ENCODE results near the gene ATP9B. TPM values are rescaled to one million over a fixed set of nuclear protein-coding genes. Genes with fewer than 3 reads are reported as not detected.
A peak's percentile ranks its signal among the peaks of the same experiment; 100 is the strongest.

Gene ATP9B
- total RNA-seq, 1 experiment from 2014 or later: 17.9 TPM

- Histone ChIP-seq H3K4me1 (ENCODE audit: insufficient read depth, low read length, poor library complexity, severe bottlenecking) (peaks cover 31% of the 10 kb centered on the region), H3K9me3 (ENCODE audit: low read depth, low read length, poor library complexity, severe bottlenecking) (no peaks in the 10 kb centered on the region), H3K36me3 (ENCODE audit: insufficient read depth, low read length, poor library complexity, severe bottlenecking) (no peaks in the 10 kb centered on the region), H3K27ac (ENCODE audit: low read depth, low read length, poor library complexity, severe bottlenecking) (peak overlapping the region; percentile 49), H3K4me3 (ENCODE audit: low read depth, low read length, poor library complexity, severe bottlenecking) (peak overlapping the region; percentile 78), H3K27me3 (replicated peaks; ENCODE audit: insufficient read depth, low read depth, low read length, poor library complexity) (no peaks in the 10 kb centered on the region)
- POLR2A ChIA-PET (ENCODE audit: low non-redundant PET): no interaction called here
- intact Hi-C loops (cut with micrococcal nuclease; ENCODE audit: unreplicated experiment): loop anchor here (10.0 kb wide), 1 partner anchor 635 kb away; the partner anchor contains the start of gene RBFA
- TF ChIP-seq CTCF (conservative IDR thresholded peaks at IDR 0.05; ENCODE audit: low read depth, low read length) (no peak), EZH2 (IDR thresholded peaks at IDR 0.05; ENCODE audit: borderline replicate concordance, low read depth, low read length, poor library complexity, severe bottlenecking) (no peak)
- BruUV-seq (replicated peaks): no TSS peak
- CTCF ChIA-PET: no interaction called here
- DNase-seq (ENCODE audit: low spot score): no peak
Observed at GRCh38 chr18:79399275-79400081, 330.3 kb downstream of the ATP9B start.

- H3K4me1 ChIP-seq (ENCODE audit: insufficient read depth, low read length, poor library complexity, severe bottlenecking): peaks cover 27% of the 10 kb centered on the region
- POLR2A ChIA-PET (ENCODE audit: low non-redundant PET): no interaction called here
- H3K27me3 ChIP-seq (replicated peaks; ENCODE audit: insufficient read depth, low read depth, low read length, poor library complexity): no peaks in the 10 kb centered on the region
- H3K36me3 ChIP-seq (ENCODE audit: insufficient read depth, low read length, poor library complexity, severe bottlenecking): no peaks in the 10 kb centered on the region
- CTCF ChIA-PET: no interaction called here
- no peak for TF ChIP-seq EZH2 (IDR thresholded peaks at IDR 0.05; ENCODE audit: borderline replicate concordance, low read depth, low read length, poor library complexity, severe bottlenecking)
- no peak for TF ChIP-seq CTCF (conservative IDR thresholded peaks at IDR 0.05; ENCODE audit: low read depth, low read length)
- peak overlapping the region; percentile 78 for H3K27ac ChIP-seq (ENCODE audit: low read depth, low read length, poor library complexity, severe bottlenecking)
- intact Hi-C loops (cut with micrococcal nuclease; ENCODE audit: unreplicated experiment): no loop called here
- DNase-seq (ENCODE audit: low spot score): peak; percentile 48
- H3K4me3 ChIP-seq (ENCODE audit: low read depth, low read length, poor library complexity, severe bottlenecking): peak overlapping the region; percentile 78
- H3K9me3 ChIP-seq (ENCODE audit: low read depth, low read length, poor library complexity, severe bottlenecking): no peaks in the 10 kb centered on the region
- no TSS peak for BruUV-seq (replicated peaks)
Observed at GRCh38 chr18:79400091-79400590, 330.9 kb downstream of the ATP9B start.

GRCh38 chr18:79400591-79401381 is 331.6 kb downstream of the ATP9B start:
- DNase-seq (ENCODE audit: low spot score): no peak
- Histone ChIP-seq H3K27ac (ENCODE audit: low read depth, low read length, poor library complexity, severe bottlenecking) (peak overlapping the region; percentile 78), H3K4me1 (ENCODE audit: insufficient read depth, low read length, poor library complexity, severe bottlenecking) (peaks cover 33% of the 10 kb centered on the region), H3K27me3 (replicated peaks; ENCODE audit: insufficient read depth, low read depth, low read length, poor library complexity) (no peaks in the 10 kb centered on the region), H3K36me3 (ENCODE audit: insufficient read depth, low read length, poor library complexity, severe bottlenecking) (no peaks in the 10 kb centered on the region), H3K4me3 (ENCODE audit: low read depth, low read length, poor library complexity, severe bottlenecking) (peak overlapping the region; percentile 78), H3K9me3 (ENCODE audit: low read depth, low read length, poor library complexity, severe bottlenecking) (no peaks in the 10 kb centered on the region)
- intact Hi-C loops (cut with micrococcal nuclease; ENCODE audit: unreplicated experiment): no loop called here
- ChIA-PET CTCF (no interaction called here), POLR2A (ENCODE audit: low non-redundant PET) (no interaction called here)
- BruUV-seq (replicated peaks): no TSS peak
- TF ChIP-seq CTCF (conservative IDR thresholded peaks at IDR 0.05; ENCODE audit: low read depth, low read length) (no peak), EZH2 (IDR thresholded peaks at IDR 0.05; ENCODE audit: borderline replicate concordance, low read depth, low read length, poor library complexity, severe bottlenecking) (no peak)

Data from A673 (cell line).